Upper lobe of left lung (tissue), 6 donors: ENCODE data around the gene TMEM54. TPM values are rescaled to one million over a fixed set of nuclear protein-coding genes. Genes with fewer than 3 reads are reported as not detected.

Source experiments
- ATAC-seq, 2 donors: fragments of 200-7000 bp; cut with Tn5 transposase; one replicate each; pipeline ENCODE4 v1.9.1; 2022; ENCODE audit warnings: mild to moderate bottlenecking in 2 of 2, moderate library complexity in 2 of 2; ENCODE audit not compliant: low FRiP score in 2 of 2
- DNase-seq, 2 donors: peaks; one replicate each; pipeline ENCODE4 v3.0.0-alpha.2; 2019 to 2020
- H3K27ac ChIP-seq, 4 donors: fragments of 200-600 bp; sonication (generic); one replicate each; pipeline ENCODE4 v1.5.1; 2016 to 2019
- H3K27me3 ChIP-seq, 4 donors: fragments of 200-600 bp; sonication (generic); one replicate each; pipeline ENCODE4 v1.5.1; 2017 to 2019
- H3K36me3 ChIP-seq, 4 donors: fragments of 200-600 bp; sonication (generic); one replicate each; pipeline ENCODE4 v1.5.1; 2016 to 2019
- H3K4me1 ChIP-seq, 4 donors: fragments of 200-600 bp; sonication (generic); one replicate each; pipeline ENCODE4 v1.5.1; 2018 to 2019
- H3K4me3 ChIP-seq, 4 donors: fragments of 200-600 bp; sonication (generic); one replicate each; pipeline ENCODE4 v1.5.1; 2017 to 2019; ENCODE audit warnings: mild to moderate bottlenecking in 2 of 4, moderate library complexity in 1 of 4
- H3K9me3 ChIP-seq, 4 donors: fragments of 200-600 bp; sonication (generic); one replicate each; pipeline ENCODE4 v1.5.1; 2018 to 2019
- EP300 ChIP-seq, 4 donors: sonication (generic); formaldehyde crosslinking; IDR thresholded peaks; one replicate each; pipeline ENCODE4 v1.5.1; 2017; ENCODE audit warnings: antibody characterized with exemption in 4 of 4, control low read depth in 2 of 4
- POLR2A ChIP-seq, 4 donors: fragments of 450-650 bp; IDR thresholded peaks; one replicate each; pipeline ENCODE4 v1.5.1; 2016 to 2017; ENCODE audit warnings: antibody characterized with exemption in 4 of 4, mild to moderate bottlenecking in 2 of 4
- POLR2AphosphoS5 ChIP-seq, 2 donors: sonication (generic); formaldehyde crosslinking; IDR thresholded peaks; one replicate each; pipeline ENCODE4 v1.5.1; 2017; ENCODE audit warnings: antibody characterized with exemption in 2 of 2
- WGBS, 2 donors: methylation state at CpG; one replicate each; pipeline ENCODE4 v1.1.5; 2017 to 2018; 5-methylcytosine and 5-hydroxymethylcytosine counted together
- total RNA-seq, 6 donors: library from RNA; depleted of rRNA in 4 of 6; stranded (reverse); fragments of >200 nt in 4 of 6; gene quantifications; one replicate each; pipeline versions ENCODE4 v1.1.0 to v1.2.1, GENCODE V29; 2016 to 2021
- TF ChIP-seq, protein P1 (sequence below), 6 experiments: fragments of 450-650 bp in 4 of 6; fragments of 200-600 bp in 2 of 6; sonication (generic) in 2 of 6; IDR thresholded peaks; one replicate each; pipeline ENCODE4 v1.5.1; 2016 to 2019; ENCODE audit warnings: antibody characterized with exemption in 6 of 6
- donor health status: DM: no; HTN: no; CAD: no; lungs with moderate emphysema.
- donor health status: DM: no; HTN: yes; CAD: no; lungs with severe emphysema.

The TMEM54 gene
- total RNA-seq, 6 donors from 2014 or later, result 37.7 to 94.1 (median 58.6) TPM

DNA sequence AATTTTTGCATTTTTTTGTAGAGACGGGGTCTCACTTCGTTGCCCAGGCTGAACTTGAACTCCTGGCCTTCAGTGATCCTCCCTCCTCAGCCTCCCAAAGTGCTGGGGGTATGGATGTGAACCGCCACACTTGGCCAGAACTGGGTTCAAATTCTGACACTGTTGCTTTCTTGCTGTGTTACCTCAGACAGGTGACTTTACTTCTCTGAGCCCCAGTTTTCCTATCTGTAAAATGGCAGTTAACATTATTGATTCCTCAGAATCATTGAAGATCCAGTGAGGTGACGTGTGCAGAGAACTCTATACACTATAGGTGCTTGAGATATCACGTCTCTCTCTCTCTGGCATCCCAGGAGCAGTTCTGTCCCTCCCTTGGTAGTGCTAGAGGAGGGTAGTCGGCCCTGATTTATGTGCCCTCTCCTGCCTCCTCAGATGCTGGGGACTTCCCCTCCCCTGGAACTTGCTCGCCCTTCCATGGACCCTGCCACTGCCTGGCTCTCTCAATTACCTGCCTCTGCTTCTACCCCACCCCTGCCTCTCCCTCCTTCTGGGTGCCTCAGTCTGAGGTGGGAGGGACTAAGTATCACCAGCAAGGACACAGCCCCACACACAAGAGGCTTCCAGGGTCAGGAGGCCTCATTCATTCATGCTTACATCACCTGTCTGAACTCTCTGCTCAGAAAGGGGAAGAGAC lies 17.7 kb downstream of the TMEM54 start:
- H3K4me1 ChIP-seq, result peaks cover 6 to 22% (median 10%) of the 10 kb centered on the region in 4 donors
- DNase-seq (no peak), ATAC-seq (no peak)
- H3K27ac ChIP-seq, result no peak overlapping the region
- H3K9me3 ChIP-seq, result no peaks in the 10 kb centered on the region
- TF ChIP-seq POLR2AphosphoS5 (IDR thresholded peaks at IDR 0.05) (no peak), EP300 (IDR thresholded peaks at IDR 0.05) (no peak), POLR2A (IDR thresholded peaks at IDR 0.05) (no peak)
- TF ChIP-seq, protein P1, sequence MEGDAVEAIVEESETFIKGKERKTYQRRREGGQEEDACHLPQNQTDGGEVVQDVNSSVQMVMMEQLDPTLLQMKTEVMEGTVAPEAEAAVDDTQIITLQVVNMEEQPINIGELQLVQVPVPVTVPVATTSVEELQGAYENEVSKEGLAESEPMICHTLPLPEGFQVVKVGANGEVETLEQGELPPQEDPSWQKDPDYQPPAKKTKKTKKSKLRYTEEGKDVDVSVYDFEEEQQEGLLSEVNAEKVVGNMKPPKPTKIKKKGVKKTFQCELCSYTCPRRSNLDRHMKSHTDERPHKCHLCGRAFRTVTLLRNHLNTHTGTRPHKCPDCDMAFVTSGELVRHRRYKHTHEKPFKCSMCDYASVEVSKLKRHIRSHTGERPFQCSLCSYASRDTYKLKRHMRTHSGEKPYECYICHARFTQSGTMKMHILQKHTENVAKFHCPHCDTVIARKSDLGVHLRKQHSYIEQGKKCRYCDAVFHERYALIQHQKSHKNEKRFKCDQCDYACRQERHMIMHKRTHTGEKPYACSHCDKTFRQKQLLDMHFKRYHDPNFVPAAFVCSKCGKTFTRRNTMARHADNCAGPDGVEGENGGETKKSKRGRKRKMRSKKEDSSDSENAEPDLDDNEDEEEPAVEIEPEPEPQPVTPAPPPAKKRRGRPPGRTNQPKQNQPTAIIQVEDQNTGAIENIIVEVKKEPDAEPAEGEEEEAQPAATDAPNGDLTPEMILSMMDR (IDR thresholded peaks at IDR 0.05), result no peak
- H3K27me3 ChIP-seq, result peaks cover 0 to 37% (median 21%) of the 10 kb centered on the region in 4 donors
- no peak overlapping the region for H3K4me3 ChIP-seq
- 76 to 85% methylated on average over 7 of the region's 7 CpGs for WGBS, 2 donors
- H3K36me3 ChIP-seq, result no peaks in the 10 kb centered on the region

DNA sequence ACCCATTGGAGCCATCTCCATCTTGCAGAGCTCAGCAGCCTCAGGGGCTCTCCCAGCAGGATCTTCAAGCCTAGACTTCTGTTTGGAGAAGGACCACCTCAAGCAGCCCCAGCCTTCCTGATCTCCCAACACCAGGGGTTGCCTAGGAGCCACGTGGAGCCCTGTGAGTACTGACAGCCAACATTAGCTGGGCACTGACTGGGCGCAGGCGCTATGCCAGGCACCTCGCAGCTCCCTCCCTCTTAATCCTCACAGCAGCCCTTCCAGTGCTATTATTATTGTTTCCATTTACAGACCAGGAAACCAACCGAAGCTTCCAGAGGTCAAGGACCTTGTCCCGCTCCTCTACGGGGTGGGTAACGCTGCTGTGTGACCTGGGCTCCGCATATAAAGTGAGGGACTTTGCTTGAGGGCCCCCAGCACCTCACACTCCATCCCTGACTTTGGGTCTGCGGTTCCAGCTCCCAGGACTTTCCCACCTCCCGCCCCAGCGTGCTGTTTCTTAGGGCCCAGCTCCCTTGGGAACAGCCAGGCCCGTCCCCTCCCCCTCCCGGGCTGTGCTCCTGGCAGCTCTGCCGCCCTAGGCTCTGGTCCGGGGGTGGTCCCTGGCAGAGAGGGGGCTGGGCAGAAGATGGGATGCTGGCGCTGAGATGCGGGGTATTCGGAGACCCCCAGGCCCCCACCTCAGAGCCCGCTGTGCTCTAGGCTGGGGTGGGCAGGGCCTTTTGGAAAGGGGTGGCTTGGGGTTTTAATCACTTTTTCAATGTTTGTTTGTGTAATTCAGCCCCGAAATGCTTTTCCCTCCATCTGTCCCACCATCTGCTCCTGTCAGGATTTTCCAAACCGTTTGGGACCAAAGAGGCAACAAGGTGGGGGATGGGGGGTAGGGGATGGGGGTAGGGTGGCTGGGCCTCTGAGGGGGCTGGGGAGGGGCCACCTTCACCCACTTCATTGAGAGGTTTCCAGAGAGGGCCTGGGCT lies 19.0 kb downstream of the TMEM54 start:
- TF ChIP-seq EP300 (IDR thresholded peaks at IDR 0.05) (no peak), POLR2A (IDR thresholded peaks at IDR 0.05) (no peak), POLR2AphosphoS5 (IDR thresholded peaks at IDR 0.05) (no peak)
- TF ChIP-seq, protein P1 (IDR thresholded peaks at IDR 0.05), result no peak
- Histone ChIP-seq H3K27ac (no peak overlapping the region), H3K27me3 (peaks cover 0 to 27% (median 18%) of the 10 kb centered on the region in 4 donors), H3K4me3 (no peak overlapping the region), H3K9me3 (no peaks in the 10 kb centered on the region), H3K4me1 (peaks cover 6 to 22% (median 10%) of the 10 kb centered on the region in 4 donors), H3K36me3 (no peaks in the 10 kb centered on the region)
- ATAC-seq (no peak), DNase-seq (no peak)
- WGBS, 2 donors, result 30% methylated on average over 16 to 19 of the region's 22 CpGs

DNA sequence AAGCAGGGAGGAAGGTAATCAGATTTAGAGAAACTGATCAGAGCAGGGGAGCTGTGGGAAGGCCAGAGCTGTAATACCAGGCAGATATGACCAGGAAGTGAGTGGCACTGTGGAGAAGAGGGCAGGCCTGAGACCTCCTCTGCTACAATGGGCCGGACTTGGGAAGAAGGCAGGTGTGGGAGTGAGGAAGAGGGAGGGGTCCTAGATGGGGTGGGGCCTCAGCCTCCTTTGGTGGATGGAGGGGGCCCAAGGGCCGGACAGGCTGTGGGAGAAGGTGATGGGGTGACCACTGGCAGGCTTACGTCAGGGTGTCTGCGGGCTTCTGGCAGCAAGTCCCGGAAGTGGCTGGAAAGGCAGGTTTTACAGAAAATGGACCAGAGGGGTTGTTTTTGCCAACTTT lies 19.9 kb downstream of the TMEM54 start:
- Histone ChIP-seq H3K36me3 (no peaks in the 10 kb centered on the region), H3K4me3 (no peak overlapping the region), H3K4me1 (peaks cover 4 to 23% (median 8%) of the 10 kb centered on the region in 4 donors), H3K27me3 (peaks cover 0 to 18% (median 11%) of the 10 kb centered on the region in 4 donors), H3K9me3 (no peaks in the 10 kb centered on the region), H3K27ac (no peak overlapping the region)
- 66 to 76% methylated on average over 5 of the region's 5 CpGs for WGBS, 2 donors
- DNase-seq, result no peak
- TF ChIP-seq POLR2AphosphoS5 (IDR thresholded peaks at IDR 0.05), result no peak
- TF ChIP-seq EP300 (IDR thresholded peaks at IDR 0.05), result no peak
- TF ChIP-seq POLR2A (IDR thresholded peaks at IDR 0.05), result no peak
- TF ChIP-seq, protein P1 (IDR thresholded peaks at IDR 0.05), result no peak
- no peak for ATAC-seq

- Histone ChIP-seq H3K4me3 (no peak overlapping the region), H3K27ac (no peak overlapping the region), H3K4me1 (peaks cover 0 to 16% (median 4%) of the 10 kb centered on the region in 4 donors), H3K9me3 (no peaks in the 10 kb centered on the region), H3K36me3 (no peaks in the 10 kb centered on the region), H3K27me3 (no peaks in the 10 kb centered on the region)
- no peak for ATAC-seq
- TF ChIP-seq, protein P1 (IDR thresholded peaks at IDR 0.05), result no peak
- TF ChIP-seq POLR2A (IDR thresholded peaks at IDR 0.05) (no peak), POLR2AphosphoS5 (IDR thresholded peaks at IDR 0.05) (no peak), EP300 (IDR thresholded peaks at IDR 0.05) (no peak)
- DNase-seq, result no peak
- WGBS, 2 donors, result 71 to 87% methylated on average over 3 to 4 of the region's 5 CpGs
Observed at GRCh38 chr1:32878637-32879041, 22.6 kb downstream of the TMEM54 start.
